Measurements from ENCODE around the gene RSBN1L. TPM values are rescaled to one million over a fixed set of nuclear protein-coding genes. Genes with fewer than 3 reads are reported as not detected.
"Not testable (repeated sequence)": the region's sequence is repeated elsewhere in the genome, so short reads cannot be mapped to it uniquely, and the experiment has no call there.

Gene RSBN1L
- total RNA-seq, 1 donor from 2014 or later = 8.1 TPM

- DNase-seq (ENCODE audit: missing footprints); intact Hi-C loops (cut with DNase I); ATAC-seq: not testable (repeated sequence)
Measured at GRCh38 chr7:77714931-77715330, 18.7 kb downstream of the RSBN1L start.

DNA sequence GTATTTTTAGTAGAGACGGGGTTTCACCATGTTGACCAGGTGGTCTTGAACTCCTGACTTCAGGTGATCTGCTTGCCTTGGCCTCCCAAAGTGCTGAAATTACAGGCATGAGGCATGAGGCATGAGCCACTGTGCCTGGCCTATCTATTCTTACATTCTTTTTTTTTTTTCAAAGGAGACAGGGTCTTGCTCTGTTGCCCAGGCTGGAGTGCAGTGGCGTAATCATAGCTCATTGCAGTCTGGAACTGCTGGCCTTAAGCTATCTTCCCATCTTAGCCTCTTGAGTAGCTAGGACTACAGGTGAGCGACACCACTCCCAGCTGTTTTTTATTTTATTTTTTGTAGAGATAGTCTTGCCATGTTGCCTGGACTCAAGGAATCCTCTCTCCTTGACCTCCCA is 20.5 kb downstream of the RSBN1L start:
- ATAC-seq = no peak
- no peak for DNase-seq (ENCODE audit: missing footprints)
- intact Hi-C loops (cut with DNase I) = no loop called here

- ATAC-seq; intact Hi-C loops (cut with DNase I); DNase-seq (ENCODE audit: missing footprints): not testable (repeated sequence)
Measured at GRCh38 chr7:77717566-77717965, 21.3 kb downstream of the RSBN1L start.

DNA sequence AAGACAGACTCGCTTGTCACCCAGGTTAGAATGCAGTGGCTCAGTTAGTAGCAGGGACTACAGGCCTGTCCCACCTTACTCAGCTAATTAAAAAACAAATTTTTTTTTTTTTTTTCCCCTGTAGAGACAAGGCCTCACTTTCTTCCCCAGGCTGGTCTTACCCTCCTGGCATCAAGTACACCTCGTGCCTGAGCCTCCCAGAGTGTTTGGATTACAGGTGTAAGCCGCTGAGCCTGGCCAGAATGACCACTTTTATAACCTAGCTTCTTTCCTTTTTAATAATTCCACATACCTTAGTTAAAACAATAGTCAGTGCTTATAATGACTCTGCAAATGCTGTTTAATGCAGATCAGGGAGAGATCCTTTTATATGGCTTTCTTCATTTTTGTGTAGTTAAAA is 31.3 kb downstream of the RSBN1L start:
- no peak for DNase-seq (ENCODE audit: missing footprints)
- ATAC-seq = no peak
- intact Hi-C loops (cut with DNase I) = no loop called here

GRCh38 chr7:77727936-77728701 is 31.9 kb downstream of the RSBN1L start:
- peak; percentile 63 for ATAC-seq
- intact Hi-C loops (cut with DNase I) = no loop called here
- no peak for DNase-seq (ENCODE audit: missing footprints)

DNA sequence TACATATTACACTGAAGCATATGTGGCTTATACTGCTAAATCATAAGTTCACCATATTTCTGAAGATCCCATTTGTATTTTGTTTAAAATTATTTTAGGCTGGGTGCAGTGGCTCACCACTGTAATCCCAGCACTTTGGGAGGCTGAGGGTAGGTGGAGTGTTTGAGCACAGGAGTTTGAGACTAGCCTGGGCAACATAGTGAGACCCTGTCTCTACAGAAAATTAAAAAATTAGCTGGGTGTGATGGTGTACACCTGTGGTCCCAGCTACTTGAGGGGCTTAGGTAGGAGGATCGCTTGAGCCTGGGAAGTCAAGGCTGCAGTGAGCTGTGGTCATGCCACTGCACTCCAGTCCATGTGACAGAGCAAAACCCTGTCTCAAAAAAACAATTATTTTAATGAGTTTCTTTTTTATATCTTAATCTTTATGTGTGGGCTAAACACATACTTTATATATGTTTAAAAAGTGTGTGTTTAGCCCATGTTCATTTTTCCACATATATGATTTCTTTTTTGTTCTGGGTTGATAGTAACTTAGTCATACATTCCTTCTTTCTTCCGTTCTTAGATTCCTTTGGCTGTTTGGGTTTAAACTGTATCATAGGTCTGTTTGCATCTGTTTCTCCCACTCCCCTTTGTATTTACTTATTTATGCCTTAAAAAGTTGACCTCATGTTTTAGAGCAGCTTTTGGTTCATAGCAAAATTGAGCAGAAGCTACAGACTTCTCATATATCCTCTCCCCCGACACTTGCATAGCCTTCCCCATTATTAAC is 33.5 kb downstream of the RSBN1L start:
- ATAC-seq (no peak), DNase-seq (ENCODE audit: missing footprints) (no peak)
- intact Hi-C loops (cut with DNase I) = no loop called here

GRCh38 chr7:77731716-77732115 is 35.5 kb downstream of the RSBN1L start:
- ATAC-seq = no peak
- no peak for DNase-seq (ENCODE audit: missing footprints)
- intact Hi-C loops (cut with DNase I) = no loop called here

DNA sequence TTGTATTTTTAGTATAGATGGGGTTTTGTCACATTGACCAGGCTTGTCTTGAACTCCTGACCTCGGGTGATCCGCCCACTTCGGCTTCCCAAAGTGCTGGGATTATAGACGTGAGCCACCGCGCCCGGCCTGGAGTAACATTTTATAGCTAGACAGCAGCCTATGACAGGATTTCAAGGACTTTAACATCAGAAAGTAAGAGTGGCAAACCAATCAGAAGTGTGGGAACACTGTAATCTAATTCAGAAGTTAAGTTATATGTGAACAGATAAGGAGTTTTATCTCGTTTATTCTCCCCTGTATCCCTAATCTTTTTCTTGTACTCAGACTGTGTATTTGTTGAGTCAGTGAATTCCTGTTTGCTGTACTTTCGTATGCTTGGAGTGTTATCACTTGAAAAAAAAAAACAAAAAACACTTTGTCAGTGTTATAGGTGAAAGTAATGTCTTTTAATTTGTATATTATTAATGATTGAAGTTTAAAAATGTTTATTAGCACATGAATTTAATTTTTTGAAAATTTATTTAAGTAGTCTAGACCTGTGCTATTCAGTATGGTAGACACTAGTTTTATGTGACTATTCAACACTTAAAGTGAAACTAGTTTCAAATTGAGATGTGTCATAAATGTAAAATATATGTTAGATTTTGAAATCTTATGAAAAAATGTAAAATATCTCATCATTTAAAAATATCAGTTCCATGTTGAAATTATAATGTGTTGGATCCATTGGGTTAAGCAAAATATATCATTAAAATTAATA is 38.6 kb downstream of the RSBN1L start:
- intact Hi-C loops (cut with DNase I) = no loop called here
- ATAC-seq = no peak
- no peak for DNase-seq (ENCODE audit: missing footprints)

DNA sequence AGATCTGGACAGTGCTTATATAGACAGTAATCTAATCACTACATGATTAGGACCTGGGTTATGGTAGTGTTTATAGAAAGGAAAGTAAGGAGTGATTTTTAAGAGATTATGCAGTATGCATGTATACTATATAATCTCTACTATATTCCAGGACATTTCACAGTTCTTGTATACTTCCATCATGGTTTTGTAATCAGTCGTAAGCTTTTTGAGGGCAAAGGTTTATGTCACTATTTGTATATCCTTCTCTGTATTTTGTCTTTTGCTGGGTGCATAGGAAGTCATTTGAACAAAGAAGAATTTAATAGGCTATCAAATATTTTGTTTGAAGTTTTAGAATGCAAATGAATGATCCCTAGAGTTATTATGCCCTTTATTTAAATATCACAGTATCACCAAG is 39.2 kb downstream of the RSBN1L start:
- DNase-seq (ENCODE audit: missing footprints) (no peak), ATAC-seq (no peak)
- intact Hi-C loops (cut with DNase I) = no loop called here

DNA sequence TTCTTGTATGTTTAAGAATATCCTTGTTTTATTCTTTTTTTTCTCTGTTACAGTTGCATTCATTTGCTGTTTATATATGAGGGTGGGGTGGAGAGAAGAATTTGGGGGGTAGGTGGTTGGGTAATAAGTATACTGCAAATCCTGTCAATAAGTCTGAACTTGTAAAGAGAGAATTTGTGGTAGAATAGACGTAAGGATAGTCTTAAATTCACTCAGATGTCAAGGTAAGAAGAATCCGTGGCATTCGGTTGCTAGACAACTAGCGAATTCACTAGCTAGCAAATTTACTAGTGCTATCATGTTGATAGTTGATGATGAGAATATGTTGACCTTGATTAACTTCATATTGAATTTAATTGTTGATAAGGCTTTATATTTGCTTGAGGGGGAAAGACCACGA is 40.7 kb downstream of the RSBN1L start:
- intact Hi-C loops (cut with DNase I) = no loop called here

DNA sequence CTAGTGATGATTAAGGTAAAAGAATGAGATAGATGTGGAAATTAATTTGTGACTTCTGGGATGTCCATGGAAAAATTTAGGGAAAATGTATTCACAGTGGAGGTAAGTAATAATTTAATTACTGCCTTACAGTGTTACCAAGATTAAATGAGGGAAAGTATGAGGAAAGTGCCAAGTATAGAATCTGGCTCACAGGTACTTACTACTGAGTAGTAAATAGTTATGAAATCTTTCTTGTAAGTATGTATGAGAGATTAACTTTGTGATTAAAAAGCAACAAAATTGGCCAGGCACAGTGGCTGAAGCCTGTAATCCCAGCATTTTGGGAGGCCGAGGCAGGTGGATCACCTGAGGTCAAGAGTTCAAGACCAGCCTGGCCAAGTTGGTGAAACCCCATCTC is 42.1 kb downstream of the RSBN1L start:
- ATAC-seq (no peak), DNase-seq (ENCODE audit: missing footprints) (no peak)
- intact Hi-C loops (cut with DNase I) = no loop called here

More for the DNA sequence above, 40.7 kb downstream of the RSBN1L start:
- ATAC-seq (no peak), DNase-seq (ENCODE audit: missing footprints) (no peak)

GRCh38 chr7:77738871-77739270 is 42.6 kb downstream of the RSBN1L start:
- no peak for ATAC-seq
- intact Hi-C loops (cut with DNase I) = no loop called here
- DNase-seq (ENCODE audit: missing footprints) = no peak

DNA sequence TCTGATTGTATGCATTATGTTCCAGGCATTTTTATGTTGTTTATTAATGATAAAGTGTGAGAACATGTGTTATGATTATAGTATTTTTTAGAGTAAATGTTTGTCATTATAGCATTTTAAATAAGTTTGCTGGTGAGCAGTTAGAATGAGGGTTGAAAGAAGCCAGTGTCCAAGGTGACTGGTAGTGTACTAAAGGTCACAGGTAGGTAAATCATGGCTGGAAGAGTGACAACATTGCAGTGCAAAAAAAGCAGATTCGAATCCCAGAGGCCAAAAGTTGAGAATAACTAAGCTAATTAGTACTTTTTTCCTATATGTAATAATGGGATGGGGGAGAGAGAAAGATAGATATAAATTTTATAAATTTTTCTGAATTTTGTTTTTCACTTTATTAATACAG is 44.0 kb downstream of the RSBN1L start:
- intact Hi-C loops (cut with DNase I) = no loop called here

DNA sequence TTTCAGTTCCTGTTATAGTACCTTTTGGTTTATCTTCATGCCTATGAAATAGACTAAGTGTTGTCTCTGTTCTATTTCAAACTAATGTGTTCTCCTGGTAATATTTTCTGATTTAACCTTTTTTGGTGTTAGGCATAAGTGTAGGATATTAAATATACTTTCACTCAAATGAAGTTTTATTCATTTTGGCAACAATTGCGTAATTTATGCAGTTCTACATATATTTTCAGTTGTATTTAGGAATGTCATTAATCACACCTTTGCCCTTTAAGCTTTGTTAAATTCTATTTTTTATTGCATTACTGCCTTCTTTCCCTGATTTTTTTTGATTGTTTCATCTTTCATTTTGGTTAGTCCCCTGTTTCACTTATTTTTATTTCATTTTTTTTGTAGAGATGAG is 47.3 kb downstream of the RSBN1L start:
- no peak for ATAC-seq
- intact Hi-C loops (cut with DNase I) = no loop called here

More for the DNA sequence above, 44.0 kb downstream of the RSBN1L start:
- no peak for ATAC-seq
- no peak for DNase-seq (ENCODE audit: missing footprints)

GRCh38 chr7:77745746-77746145 is 49.5 kb downstream of the RSBN1L start:
- ATAC-seq = no peak
- intact Hi-C loops (cut with DNase I) = no loop called here
- DNase-seq (ENCODE audit: missing footprints) = no peak

More for the DNA sequence above, 47.3 kb downstream of the RSBN1L start:
- DNase-seq (ENCODE audit: missing footprints) = no peak

DNA sequence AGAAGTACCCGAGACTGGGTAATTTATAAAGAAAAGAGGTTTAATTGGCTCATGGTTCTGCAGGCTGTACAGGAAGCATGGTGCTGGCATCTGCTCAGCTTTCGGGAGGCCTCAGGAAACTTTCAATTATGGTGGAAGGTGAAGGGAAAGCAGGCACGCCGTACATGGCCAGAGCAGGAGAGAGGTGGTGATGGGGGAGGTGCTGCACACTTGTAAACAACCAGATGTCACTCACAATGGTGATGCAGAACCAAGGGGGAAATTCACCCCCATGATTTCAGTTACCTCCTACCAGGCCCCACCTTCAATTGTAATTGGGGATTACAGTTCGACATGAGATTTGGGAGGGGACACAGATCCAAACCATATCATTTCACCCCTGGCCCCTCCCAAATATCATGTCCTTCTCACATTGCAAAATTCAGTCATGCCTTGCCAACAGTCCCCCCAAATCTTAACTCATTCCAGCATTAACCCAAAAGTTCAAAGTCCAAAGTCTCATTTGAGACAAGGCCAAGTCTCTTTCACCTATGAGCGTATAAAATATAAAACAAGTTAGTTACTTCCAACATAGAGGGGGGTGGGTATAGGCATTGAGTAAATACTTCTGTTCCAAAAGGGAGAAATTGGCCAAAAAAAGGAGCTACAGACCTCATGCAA is 50.0 kb downstream of the RSBN1L start:
- no peak for ATAC-seq
- intact Hi-C loops (cut with DNase I) = no loop called here
- DNase-seq (ENCODE audit: missing footprints) = no peak

DNA sequence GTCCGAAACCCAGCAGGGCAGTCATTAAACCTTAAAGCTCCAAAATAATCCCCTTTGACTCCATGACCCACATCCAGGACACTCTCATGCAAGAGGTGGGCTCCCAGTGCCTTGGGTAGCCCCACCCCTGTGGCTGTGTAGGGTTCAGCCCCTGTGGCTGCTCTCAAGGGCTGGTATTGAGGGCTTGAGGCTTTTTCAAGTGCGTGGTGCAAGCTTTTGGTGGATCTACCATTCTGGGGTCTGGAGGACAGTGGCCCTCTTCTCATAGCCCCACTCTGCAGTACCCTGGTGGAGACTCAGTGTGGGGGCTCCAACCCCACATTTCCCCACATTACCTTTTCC is 50.5 kb downstream of the RSBN1L start:
- intact Hi-C loops (cut with DNase I) = no loop called here
- ATAC-seq = no peak
- DNase-seq (ENCODE audit: missing footprints) = no peak

GRCh38 chr7:77747178-77747577 is 50.9 kb downstream of the RSBN1L start:
- intact Hi-C loops (cut with DNase I) = no loop called here
- no peak for DNase-seq (ENCODE audit: missing footprints)
- ATAC-seq = no peak

GRCh38 chr7:77747718-77748117 is 51.5 kb downstream of the RSBN1L start:
- intact Hi-C loops (cut with DNase I) = no loop called here

More at GRCh38 chr7:77747718-77748117, 51.5 kb downstream of the RSBN1L start:
- ATAC-seq (no peak), DNase-seq (ENCODE audit: missing footprints) (no peak)
